ENCODE results near the gene KRT12. TPM values are rescaled to one million over a fixed set of nuclear protein-coding genes. Genes with fewer than 3 reads are reported as not detected.

Gene KRT12
- total RNA-seq, 1 experiment from 2014 or later = not detected

GRCh38 chr17:40895106-40895730 lies 28.2 kb upstream of the KRT12 start:
- Histone ChIP-seq H3K4me3 (ENCODE audit: low read length) (no peak overlapping the region), H3K36me3 (ENCODE audit: insufficient read depth, low read length) (no peaks in the 10 kb centered on the region), H2AFZ (ENCODE audit: low read length) (no peak overlapping the region), H3K4me2 (ENCODE audit: low read depth, low read length, poor library complexity, severe bottlenecking) (no peak overlapping the region), H3K27ac (ENCODE audit: low read length) (no peak overlapping the region), H3K9ac (ENCODE audit: low read length) (no peak overlapping the region), H3K79me2 (ENCODE audit: low read length) (no peaks in the 10 kb centered on the region), H3K9me2 (replicated peaks; ENCODE audit: insufficient read depth, low read length) (no peaks in the 10 kb centered on the region), H3K27me3 (ENCODE audit: low read length) (no peaks in the 10 kb centered on the region), H3K9me3 (ENCODE audit: low read length) (no peaks in the 10 kb centered on the region), H4K20me1 (ENCODE audit: insufficient read depth, low read depth, low read length) (no peaks in the 10 kb centered on the region), H3K4me1 (ENCODE audit: low read length) (no peaks in the 10 kb centered on the region)
- DNase-seq = no peak

DNA sequence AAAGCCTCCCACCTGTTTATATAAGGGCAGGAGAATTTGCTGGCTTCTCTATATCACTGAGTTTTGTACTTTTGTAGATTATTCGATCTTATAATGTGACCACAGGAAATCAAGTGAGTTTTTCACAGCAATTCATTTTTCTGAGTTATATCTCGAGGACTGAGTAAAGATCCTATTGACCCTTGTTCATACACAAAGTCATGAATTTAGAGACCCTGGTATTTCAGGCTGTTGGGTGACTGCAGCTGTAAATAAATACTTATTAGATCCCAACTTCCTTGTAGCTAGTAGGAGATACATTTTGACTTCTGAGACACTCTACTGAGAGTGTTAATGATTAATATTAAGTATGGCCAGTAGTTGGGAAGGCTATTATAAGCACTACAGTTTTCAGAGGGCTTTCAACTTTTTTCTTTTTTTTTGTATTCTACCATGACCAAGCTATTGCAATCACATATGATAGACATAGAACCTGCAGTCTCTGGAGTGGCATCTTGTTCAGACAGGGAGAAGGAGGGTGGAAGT lies 21.2 kb upstream of the KRT12 start:
- no peaks in the 10 kb centered on the region for H3K36me3 ChIP-seq (ENCODE audit: insufficient read depth, low read length)
- H2AFZ ChIP-seq (ENCODE audit: low read length) = no peak overlapping the region
- no peaks in the 10 kb centered on the region for H4K20me1 ChIP-seq (ENCODE audit: insufficient read depth, low read depth, low read length)
- no peaks in the 10 kb centered on the region for H3K4me1 ChIP-seq (ENCODE audit: low read length)
- H3K79me2 ChIP-seq (ENCODE audit: low read length) = no peaks in the 10 kb centered on the region
- H3K4me2 ChIP-seq (ENCODE audit: low read depth, low read length, poor library complexity, severe bottlenecking) = no peak overlapping the region
- no peak overlapping the region for H3K27ac ChIP-seq (ENCODE audit: low read length)
- H3K27me3 ChIP-seq (ENCODE audit: low read length) = no peaks in the 10 kb centered on the region
- no peak overlapping the region for H3K9ac ChIP-seq (ENCODE audit: low read length)
- no peak for DNase-seq
- H3K4me3 ChIP-seq (ENCODE audit: low read length) = no peak overlapping the region
- no peaks in the 10 kb centered on the region for H3K9me3 ChIP-seq (ENCODE audit: low read length)
- no peaks in the 10 kb centered on the region for H3K9me2 ChIP-seq (replicated peaks; ENCODE audit: insufficient read depth, low read length)

DNA sequence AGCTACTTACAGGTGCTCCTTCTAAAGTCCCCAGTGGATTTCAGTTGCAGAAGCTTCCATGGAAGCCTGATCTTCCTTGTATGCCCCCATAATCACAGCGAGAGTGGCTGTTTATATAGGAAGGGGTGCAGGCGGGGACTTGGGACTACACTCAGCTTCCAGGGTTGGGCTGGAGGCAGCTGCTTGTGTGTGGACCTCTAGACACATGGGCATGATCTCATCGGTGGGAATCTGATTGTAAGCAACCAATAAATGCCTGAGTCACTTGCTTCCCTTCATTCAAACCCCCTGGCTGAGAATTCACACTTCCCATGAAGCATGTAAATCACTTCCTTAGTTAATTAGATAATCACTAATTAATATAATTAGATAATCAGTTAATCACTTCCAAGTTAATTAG lies 19.1 kb upstream of the KRT12 start:
- Histone ChIP-seq H3K4me2 (ENCODE audit: low read depth, low read length, poor library complexity, severe bottlenecking) (no peak overlapping the region), H3K27me3 (ENCODE audit: low read length) (no peaks in the 10 kb centered on the region), H4K20me1 (ENCODE audit: insufficient read depth, low read depth, low read length) (no peaks in the 10 kb centered on the region), H3K9me2 (replicated peaks; ENCODE audit: insufficient read depth, low read length) (no peaks in the 10 kb centered on the region), H3K27ac (ENCODE audit: low read length) (no peak overlapping the region), H3K4me1 (ENCODE audit: low read length) (no peaks in the 10 kb centered on the region), H3K9me3 (ENCODE audit: low read length) (no peaks in the 10 kb centered on the region), H3K36me3 (ENCODE audit: insufficient read depth, low read length) (no peaks in the 10 kb centered on the region), H3K9ac (ENCODE audit: low read length) (no peak overlapping the region), H2AFZ (ENCODE audit: low read length) (no peak overlapping the region), H3K79me2 (ENCODE audit: low read length) (no peaks in the 10 kb centered on the region), H3K4me3 (ENCODE audit: low read length) (no peak overlapping the region)
- no peak for DNase-seq

- Histone ChIP-seq H3K4me1 (ENCODE audit: low read length) (no peaks in the 10 kb centered on the region), H2AFZ (ENCODE audit: low read length) (no peak within 1 kb of the TSS), H4K20me1 (ENCODE audit: insufficient read depth, low read depth, low read length) (no peaks in the 10 kb centered on the region), H3K27me3 (ENCODE audit: low read length) (no peaks in the 10 kb centered on the region), H3K79me2 (ENCODE audit: low read length) (no peaks in the 10 kb centered on the region), H3K9ac (ENCODE audit: low read length) (no peak within 1 kb of the TSS), H3K9me3 (ENCODE audit: low read length) (no peaks in the 10 kb centered on the region), H3K4me2 (ENCODE audit: low read depth, low read length, poor library complexity, severe bottlenecking) (no peak within 1 kb of the TSS), H3K9me2 (replicated peaks; ENCODE audit: insufficient read depth, low read length) (no peaks in the 10 kb centered on the region), H3K27ac (ENCODE audit: low read length) (no peak within 1 kb of the TSS), H3K36me3 (ENCODE audit: insufficient read depth, low read length) (no peaks in the 10 kb centered on the region), H3K4me3 (ENCODE audit: low read length) (no peak within 1 kb of the TSS)
- peak; percentile 64 for DNase-seq
Measured at GRCh38 chr17:40884708-40885512, 17.9 kb upstream of the KRT12 start, which contains the start of gene KRT20. TSS of gene KRT20 (minus strand) at chr17:40885242. CDS start at chr17:40885185, 57 bp downstream.

DNA sequence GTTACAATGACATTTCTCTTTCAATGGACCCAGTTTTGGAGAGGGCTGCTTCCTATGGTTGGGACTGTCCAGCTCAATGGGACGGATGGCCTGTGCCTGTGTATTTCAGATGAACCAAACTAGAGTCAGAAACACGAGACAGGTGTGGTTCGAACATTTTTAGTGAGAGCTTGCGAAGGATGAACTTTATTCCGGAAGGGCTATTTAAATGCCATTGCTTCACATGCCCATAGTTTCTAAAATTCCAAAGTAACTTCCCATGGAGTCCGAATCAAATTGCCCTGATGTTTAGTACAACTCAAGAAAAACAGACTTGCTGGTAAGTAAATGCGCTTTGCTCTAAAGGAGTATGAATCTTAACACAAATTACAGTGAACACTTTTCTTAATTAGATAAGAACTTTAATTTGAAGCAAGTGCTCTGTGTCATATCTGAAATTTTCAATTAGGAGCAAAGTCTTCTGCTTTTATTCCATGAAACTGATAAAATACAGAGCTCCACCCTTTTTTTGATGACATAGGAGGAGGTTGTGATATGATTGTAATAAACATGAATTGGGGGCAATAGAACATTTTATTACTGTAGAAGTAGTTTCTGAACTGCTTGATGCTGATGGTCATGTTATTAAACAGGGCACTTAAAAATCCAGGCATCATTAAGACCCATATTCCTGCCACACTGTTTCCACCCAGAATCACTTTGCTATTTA lies 16.8 kb upstream of the KRT12 start:
- no peaks in the 10 kb centered on the region for H3K4me1 ChIP-seq (ENCODE audit: low read length)
- no peaks in the 10 kb centered on the region for H3K9me3 ChIP-seq (ENCODE audit: low read length)
- H2AFZ ChIP-seq (ENCODE audit: low read length) = no peak overlapping the region
- H3K4me3 ChIP-seq (ENCODE audit: low read length) = no peak overlapping the region
- DNase-seq = no peak
- H4K20me1 ChIP-seq (ENCODE audit: insufficient read depth, low read depth, low read length) = no peaks in the 10 kb centered on the region
- H3K9me2 ChIP-seq (replicated peaks; ENCODE audit: insufficient read depth, low read length) = no peaks in the 10 kb centered on the region
- H3K27ac ChIP-seq (ENCODE audit: low read length) = no peak overlapping the region
- H3K36me3 ChIP-seq (ENCODE audit: insufficient read depth, low read length) = no peaks in the 10 kb centered on the region
- no peaks in the 10 kb centered on the region for H3K79me2 ChIP-seq (ENCODE audit: low read length)
- no peak overlapping the region for H3K9ac ChIP-seq (ENCODE audit: low read length)
- no peak overlapping the region for H3K4me2 ChIP-seq (ENCODE audit: low read depth, low read length, poor library complexity, severe bottlenecking)
- H3K27me3 ChIP-seq (ENCODE audit: low read length) = no peaks in the 10 kb centered on the region

GRCh38 chr17:40883031-40883430 lies 16.0 kb upstream of the KRT12 start:
- Histone ChIP-seq H2AFZ (ENCODE audit: low read length) (no peak overlapping the region), H3K27me3 (ENCODE audit: low read length) (no peaks in the 10 kb centered on the region), H3K9me2 (replicated peaks; ENCODE audit: insufficient read depth, low read length) (no peaks in the 10 kb centered on the region), H3K9ac (ENCODE audit: low read length) (no peak overlapping the region), H3K4me1 (ENCODE audit: low read length) (no peaks in the 10 kb centered on the region), H3K79me2 (ENCODE audit: low read length) (no peaks in the 10 kb centered on the region), H3K4me3 (ENCODE audit: low read length) (no peak overlapping the region), H3K9me3 (ENCODE audit: low read length) (no peaks in the 10 kb centered on the region), H3K4me2 (ENCODE audit: low read depth, low read length, poor library complexity, severe bottlenecking) (no peak overlapping the region), H4K20me1 (ENCODE audit: insufficient read depth, low read depth, low read length) (no peaks in the 10 kb centered on the region), H3K27ac (ENCODE audit: low read length) (no peak overlapping the region), H3K36me3 (ENCODE audit: insufficient read depth, low read length) (no peaks in the 10 kb centered on the region)
- no peak for DNase-seq

DNA sequence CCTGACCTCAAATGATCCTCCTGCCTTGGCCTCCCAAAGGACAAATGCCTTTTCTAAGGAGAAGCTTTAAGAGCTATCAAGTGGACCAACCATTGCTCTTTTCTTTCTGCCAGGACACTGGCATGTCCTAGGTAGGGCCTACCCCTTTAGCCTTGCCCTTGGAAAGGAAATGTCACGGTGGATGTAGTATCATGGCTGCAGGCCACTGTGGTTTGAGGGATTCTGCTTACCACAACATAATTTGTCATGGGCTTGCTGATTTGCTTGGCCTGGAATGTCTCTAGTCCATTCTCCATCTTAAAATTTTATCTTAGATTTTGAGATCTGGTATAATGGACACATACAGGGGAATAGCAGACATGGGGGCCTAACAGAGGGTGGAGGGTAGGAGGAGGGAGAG lies 12.0 kb upstream of the KRT12 start:
- Histone ChIP-seq H3K79me2 (ENCODE audit: low read length) (no peaks in the 10 kb centered on the region), H3K27ac (ENCODE audit: low read length) (no peak overlapping the region), H3K9ac (ENCODE audit: low read length) (no peak overlapping the region), H3K27me3 (ENCODE audit: low read length) (no peaks in the 10 kb centered on the region), H3K36me3 (ENCODE audit: insufficient read depth, low read length) (no peaks in the 10 kb centered on the region), H3K4me3 (ENCODE audit: low read length) (no peak overlapping the region), H3K9me3 (ENCODE audit: low read length) (no peaks in the 10 kb centered on the region), H2AFZ (ENCODE audit: low read length) (no peak overlapping the region), H4K20me1 (ENCODE audit: insufficient read depth, low read depth, low read length) (no peaks in the 10 kb centered on the region), H3K4me1 (ENCODE audit: low read length) (no peaks in the 10 kb centered on the region), H3K4me2 (ENCODE audit: low read depth, low read length, poor library complexity, severe bottlenecking) (no peak overlapping the region), H3K9me2 (replicated peaks; ENCODE audit: insufficient read depth, low read length) (no peaks in the 10 kb centered on the region)
- DNase-seq = no peak

GRCh38 chr17:40878044-40878443 lies 11.0 kb upstream of the KRT12 start:
- Histone ChIP-seq H3K36me3 (ENCODE audit: insufficient read depth, low read length) (no peaks in the 10 kb centered on the region), H4K20me1 (ENCODE audit: insufficient read depth, low read depth, low read length) (no peaks in the 10 kb centered on the region), H3K9ac (ENCODE audit: low read length) (no peak overlapping the region), H3K4me2 (ENCODE audit: low read depth, low read length, poor library complexity, severe bottlenecking) (no peak overlapping the region), H3K27me3 (ENCODE audit: low read length) (no peaks in the 10 kb centered on the region), H3K79me2 (ENCODE audit: low read length) (no peaks in the 10 kb centered on the region), H2AFZ (ENCODE audit: low read length) (no peak overlapping the region), H3K9me2 (replicated peaks; ENCODE audit: insufficient read depth, low read length) (no peaks in the 10 kb centered on the region), H3K4me1 (ENCODE audit: low read length) (no peaks in the 10 kb centered on the region), H3K9me3 (ENCODE audit: low read length) (no peaks in the 10 kb centered on the region), H3K4me3 (ENCODE audit: low read length) (no peak overlapping the region), H3K27ac (ENCODE audit: low read length) (no peak overlapping the region)
- DNase-seq = no peak
